Measurements from ENCODE around the gene RC3H1.

- TF ChIP-seq SP1 (IDR thresholded peaks at IDR 0.05; ENCODE audit: low read depth, low read length) (no peak), CTCF (IDR thresholded peaks at IDR 0.05; ENCODE audit: control extremely low read depth in 1 of 3, insufficient read depth in 1 of 3, low read depth in 1 of 3, low read length in 3 of 3) (no peak), SP2 (IDR thresholded peaks at IDR 0.05; ENCODE audit: low read length) (no peak), RNF2 (IDR thresholded peaks at IDR 0.05; ENCODE audit: borderline replicate concordance, low read depth, low read length, missing control alignments, poor library complexity, severe bottlenecking) (no peak)
Measured at GRCh38 chr1:174022976-174023277, 770 bp upstream of the RC3H1 start.

Data from H1 (cell line).